ENCODE results near the gene AGAP3.

- no peak for TF ChIP-seq CTCF (conservative IDR thresholded peaks at IDR 0.05 in 1 of 2, IDR thresholded peaks at IDR 0.05 in 1 of 2; ENCODE audit: extremely low read depth in 1 of 2, insufficient read depth in 1 of 2, low read depth in 1 of 2, low read length in 2 of 2)
- TF ChIP-seq EZH2 (IDR thresholded peaks at IDR 0.05; ENCODE audit: borderline replicate concordance, low read length) = no peak
Measured at GRCh38 chr7:151062399-151063211, 23.7 kb upstream of the AGAP3 start.
